22Rv1 (cell line): ENCODE data around the gene LRRC28.

Experiments used
- CTCF ChIP-seq: fragments of 450-650 bp; IDR thresholded peaks from 2 replicates; pipeline ENCODE4 v1.5.1; 2017; ENCODE audit warnings: mild to moderate bottlenecking
- ZFX ChIP-seq: fragments of 450-650 bp; IDR thresholded peaks from 2 replicates; pipeline ENCODE4 v1.6.1; 2017; ENCODE audit warnings: antibody characterized with exemption, borderline replicate concordance

- TF ChIP-seq CTCF: no peak
- no peak for TF ChIP-seq ZFX
Measured at GRCh38 chr15:99250857-99251841, at the start of gene LRRC28.
